HG03139 (cell line): ENCODE data around the gene RAB11FIP3.

Source experiments
- ATAC-seq: cut with Tn5 transposase; IDR thresholded peaks from one replicate; pipeline ENCODE4 v1.9.1; 2021; ENCODE audit not compliant: unreplicated experiment

Gene RAB11FIP3

DNA sequence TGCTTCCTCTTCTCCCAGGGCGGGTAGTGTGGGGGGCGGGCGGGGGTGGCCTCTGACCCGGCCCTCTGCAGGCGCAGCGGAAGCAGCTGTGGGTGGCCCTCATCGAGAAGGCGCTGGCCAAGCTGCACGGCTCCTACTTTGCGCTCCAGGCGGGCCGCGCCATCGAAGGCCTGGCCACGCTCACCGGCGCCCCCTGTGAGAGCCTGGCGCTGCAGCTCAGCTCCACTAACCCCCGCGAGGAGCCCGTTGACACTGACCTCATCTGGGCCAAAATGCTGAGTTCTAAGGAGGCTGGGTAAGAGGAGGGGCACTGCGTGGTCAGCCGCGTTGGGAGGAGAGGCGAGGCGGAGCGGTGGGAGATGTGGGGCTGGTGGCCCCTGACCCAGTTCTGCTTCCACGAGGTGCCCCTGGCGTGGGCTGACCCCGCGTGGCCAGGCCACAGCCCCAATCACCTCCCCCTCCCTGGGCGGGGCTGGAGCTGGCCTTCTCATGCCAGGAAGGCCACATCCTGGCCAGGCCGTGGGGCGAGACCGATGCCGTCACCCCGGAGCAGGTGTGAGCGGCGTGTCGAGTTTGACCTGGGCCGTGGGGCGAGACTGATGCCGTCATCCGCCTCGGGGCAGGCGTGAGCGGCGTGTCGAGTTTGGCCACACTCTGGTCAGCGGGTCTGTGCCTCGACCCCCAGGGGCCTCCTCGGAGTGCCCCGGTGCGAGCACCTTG, 124.3 kb downstream of the RAB11FIP3 start:
- ATAC-seq, result no peak

DNA sequence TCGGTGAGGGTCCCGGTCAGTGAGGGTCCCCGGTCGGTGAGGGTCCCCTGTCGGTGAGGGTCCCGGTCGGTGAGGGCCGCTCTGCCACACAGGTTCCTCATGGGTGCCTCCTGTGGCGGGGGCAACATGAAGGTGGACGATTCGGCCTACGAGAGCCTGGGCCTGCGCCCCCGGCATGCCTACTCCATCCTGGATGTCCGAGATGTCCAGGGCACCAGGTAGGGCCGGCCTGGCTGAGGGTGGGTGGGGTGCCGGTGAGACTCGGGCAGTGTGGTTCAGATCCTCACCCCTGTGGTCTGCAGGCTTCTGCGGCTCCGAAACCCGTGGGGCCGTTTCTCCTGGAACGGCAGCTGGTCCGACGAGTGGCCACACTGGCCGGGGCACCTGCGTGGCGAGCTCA, 125.8 kb downstream of the RAB11FIP3 start:
- ATAC-seq, result no peak

GRCh38 chr16:552171-552570, 126.7 kb downstream of the RAB11FIP3 start:
- no peak for ATAC-seq

GRCh38 chr16:553601-554296, 128.3 kb downstream of the RAB11FIP3 start:
- no peak for ATAC-seq

GRCh38 chr16:554297-554621, 128.8 kb downstream of the RAB11FIP3 start:
- no peak for ATAC-seq

DNA sequence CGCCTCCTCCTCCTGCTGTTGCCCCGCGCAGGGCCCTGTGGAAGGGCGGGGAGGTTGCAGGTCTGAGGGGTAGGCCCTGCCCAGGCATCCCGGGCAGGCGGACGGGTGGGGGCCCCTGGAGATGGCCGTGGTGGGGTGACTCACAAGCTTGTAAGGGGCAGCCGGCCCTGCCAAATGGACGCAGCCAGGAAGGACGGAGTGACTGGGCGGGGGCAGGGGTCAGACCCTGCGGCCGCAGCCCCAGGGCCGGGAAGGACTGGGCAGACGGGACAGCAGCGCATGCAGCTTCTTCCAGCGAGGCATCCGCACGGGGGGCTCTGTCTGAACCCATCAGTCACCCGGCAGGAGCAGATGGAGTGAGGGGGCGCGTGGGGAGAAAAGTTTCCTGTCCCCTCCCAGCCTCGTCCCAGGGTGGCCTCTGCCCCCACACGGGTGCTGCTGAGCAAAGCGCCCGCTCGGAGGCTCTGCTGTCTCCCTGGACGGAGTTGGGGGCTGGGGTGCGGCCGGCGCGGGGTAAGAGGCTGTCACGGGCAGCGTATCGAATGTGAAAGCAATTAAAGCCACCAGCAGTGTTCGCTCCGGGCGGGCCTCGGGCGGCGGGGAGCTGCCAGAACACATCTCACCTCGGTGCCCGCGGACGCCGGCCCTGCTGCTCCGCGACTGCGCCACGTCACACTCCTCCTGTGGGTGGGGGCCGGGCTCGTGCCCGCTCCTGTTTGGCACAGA, 129.4 kb downstream of the RAB11FIP3 start:
- no peak for ATAC-seq

- no peak for ATAC-seq
Measured at GRCh38 chr16:555528-556473, 130.4 kb downstream of the RAB11FIP3 start.

GRCh38 chr16:556474-557173, 131.2 kb downstream of the RAB11FIP3 start:
- no peak for ATAC-seq

DNA sequence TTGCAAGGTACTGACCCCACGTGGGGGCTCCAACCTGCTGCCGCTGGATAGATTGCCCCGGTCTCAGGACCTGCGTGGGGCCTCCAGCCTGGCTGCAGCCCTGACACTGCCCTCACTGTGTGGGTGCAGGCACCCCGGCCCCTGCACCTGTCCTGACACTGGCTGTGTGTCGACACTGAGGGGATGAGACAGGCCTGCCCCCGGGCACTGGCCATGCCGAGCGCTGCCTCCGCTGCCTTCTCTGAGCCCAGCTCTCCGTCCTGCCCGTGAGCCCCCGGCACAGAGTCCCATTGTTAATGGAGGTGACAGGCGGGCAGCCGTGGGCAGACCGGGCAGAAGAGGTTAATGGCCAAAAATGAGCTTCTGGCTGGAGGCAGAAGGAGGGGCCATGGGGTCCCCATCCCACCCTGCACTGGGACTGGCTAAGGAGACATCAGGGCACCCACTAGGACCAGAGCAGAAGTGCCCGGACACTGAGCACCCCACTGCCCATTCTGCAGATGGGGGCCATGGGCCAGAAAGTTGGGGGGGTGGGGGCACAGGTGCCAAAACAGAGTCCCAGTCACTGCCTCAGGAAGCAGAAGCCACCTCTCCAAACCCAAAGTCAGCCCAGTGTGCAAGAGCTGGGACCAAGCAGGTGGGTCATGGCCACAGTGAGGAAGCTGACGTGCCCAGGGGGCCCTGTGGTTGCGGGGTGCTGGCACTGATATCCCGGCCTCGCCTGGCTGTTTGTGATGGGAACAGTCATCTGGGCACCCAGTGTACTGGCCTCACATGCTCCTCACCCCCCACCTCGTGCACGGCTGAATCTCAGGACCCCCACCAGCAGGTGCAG, 132.2 kb downstream of the RAB11FIP3 start:
- ATAC-seq, result no peak

DNA sequence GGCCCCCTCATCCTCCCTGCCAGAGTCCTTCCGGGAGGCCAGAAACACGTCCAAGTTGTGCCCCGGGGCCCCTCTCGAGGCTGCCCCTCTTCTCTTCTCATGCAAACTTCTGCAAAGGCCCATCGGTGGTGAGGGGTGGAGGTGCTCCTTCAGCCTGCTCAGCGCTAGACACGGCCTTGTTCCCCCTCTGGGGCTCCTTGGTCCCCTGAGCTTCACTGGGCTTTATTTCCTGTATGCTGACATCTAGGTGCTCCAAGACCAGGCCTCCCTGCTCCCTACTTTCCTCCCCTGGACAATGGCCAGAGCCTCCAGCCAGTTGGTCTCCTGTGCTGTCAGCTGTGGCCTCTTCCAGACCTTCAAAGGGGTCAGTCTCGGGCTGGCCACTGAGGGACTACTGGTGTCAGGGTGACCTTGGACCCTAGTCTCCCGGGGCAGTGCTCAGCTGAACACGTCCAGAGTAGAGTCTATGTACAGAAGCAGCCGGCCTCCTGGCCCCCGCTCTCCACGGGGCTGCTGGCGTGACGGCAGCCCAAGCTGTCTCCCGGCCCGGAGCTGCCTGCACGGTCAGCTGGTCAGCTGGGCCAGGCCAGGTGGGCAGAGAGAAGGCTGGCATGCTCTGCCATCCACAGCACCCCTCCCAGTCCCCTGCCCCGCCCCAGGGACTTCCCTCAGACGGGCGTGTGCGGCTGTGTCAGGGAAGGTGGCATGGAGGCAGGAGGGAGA, 133.0 kb downstream of the RAB11FIP3 start:
- ATAC-seq, result no peak

- ATAC-seq, result no peak
Measured at GRCh38 chr16:559021-559380, 133.6 kb downstream of the RAB11FIP3 start.

DNA sequence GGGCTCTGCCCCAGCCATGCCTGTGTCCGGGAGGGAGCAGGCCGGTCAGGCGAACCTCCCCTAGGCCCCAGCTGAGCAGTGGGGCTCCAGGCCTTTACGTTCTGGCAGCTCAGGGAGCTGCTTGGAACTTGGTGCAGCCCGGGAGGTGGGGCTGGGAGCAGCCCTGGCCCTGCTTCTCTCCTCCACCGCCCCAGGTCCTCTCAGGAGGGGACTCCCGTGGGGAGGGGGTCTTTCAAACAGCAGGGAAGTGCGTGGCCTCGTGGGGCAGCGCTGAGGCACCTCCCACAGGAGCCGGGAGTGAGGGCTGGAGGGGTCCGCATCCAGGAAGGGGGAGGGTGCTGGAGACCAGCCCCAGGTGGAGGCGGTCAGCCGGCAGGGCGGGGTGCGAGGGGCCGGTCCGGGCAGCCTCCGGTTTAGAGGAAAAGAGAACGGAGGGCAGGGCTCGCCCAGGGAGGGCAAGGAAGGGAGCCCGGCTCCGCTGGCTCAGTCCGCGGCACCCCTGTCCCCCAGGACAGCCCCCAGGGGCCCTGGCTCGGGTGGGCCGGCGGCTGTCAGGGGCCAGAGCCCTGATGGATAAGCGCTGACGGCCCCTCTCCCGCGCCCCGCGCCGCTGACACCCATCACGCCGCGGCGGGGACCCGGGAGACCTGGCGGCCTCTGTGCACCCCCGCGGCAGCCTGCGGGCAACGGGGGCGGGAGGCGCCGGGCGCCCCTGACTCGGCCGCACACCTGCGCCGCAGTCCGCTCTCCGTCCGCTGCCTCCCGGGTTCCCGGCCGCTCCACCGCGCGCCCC, 134.2 kb downstream of the RAB11FIP3 start:
- ATAC-seq, result no peak

GRCh38 chr16:560204-560700, 134.8 kb downstream of the RAB11FIP3 start, which contains the start of gene PRR35:
Gene PRR35 (plus strand): TSS chr16:560394. CDS start chr16:563295, 2,901 bp downstream.
- no peak for ATAC-seq

GRCh38 chr16:560701-561412, 135.4 kb downstream of the RAB11FIP3 start:
- no peak for ATAC-seq

DNA sequence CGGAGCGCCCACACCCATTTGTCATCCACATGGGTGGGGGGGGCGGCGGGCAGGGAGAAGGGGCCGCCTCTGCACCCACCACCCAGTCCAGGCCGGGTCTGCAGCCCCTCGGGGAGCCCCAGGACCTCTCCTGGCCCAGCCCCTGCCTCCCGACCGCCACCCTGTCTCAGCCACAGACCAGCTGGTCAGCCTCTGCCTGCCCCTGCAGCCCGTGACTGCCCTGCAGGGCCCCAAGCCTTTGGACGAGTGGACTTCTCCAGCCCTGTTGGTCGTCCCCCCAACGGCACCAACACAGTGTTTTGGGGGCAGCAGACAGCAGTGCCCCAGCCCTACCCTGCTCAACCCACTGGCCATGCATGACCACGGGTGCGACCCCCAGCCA, 136.0 kb downstream of the RAB11FIP3 start:
- ATAC-seq, result no peak

DNA sequence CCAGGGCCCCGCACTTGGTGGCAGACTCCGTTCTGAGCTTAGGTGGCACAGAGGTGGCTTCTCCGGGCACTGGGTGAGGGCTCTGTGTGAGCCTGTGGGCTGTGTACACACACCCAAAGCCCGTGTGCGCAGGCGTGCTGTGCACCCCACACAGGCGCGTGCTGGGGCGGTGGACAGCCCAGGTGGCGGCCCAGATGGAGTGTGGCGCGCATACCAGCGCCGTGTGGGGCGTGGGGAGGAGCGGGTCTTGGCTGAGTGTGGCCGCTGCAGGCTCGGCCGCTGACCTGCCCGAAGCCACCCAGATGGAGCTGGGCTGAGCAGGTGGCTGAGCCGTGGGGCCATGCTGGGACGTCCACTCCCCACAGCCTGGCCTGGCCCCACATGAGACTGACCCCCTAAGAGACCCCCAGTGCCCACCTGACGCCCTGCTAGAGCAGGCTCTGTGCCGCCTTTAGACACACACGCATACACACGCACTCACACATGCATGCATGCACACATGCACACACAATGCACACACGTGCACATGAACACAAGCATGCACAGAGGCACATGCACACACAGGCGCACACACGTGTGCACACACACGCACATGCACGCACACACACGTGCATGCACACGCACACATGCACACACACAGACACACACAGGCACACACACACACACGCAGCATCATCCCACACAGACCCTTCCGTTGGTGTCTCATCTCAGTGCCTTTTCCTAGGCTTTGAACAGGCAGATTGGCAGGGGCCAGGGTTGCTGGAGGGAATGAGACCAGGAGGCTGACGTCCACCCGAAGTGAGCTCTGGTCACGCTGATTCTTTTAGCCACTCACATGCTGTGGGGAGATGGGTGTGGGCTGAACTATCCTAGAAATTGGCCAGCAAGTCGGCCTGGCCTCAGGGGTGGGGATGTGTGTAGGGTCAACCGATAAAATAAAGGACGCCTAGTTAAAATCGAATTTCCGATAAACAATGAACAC, 136.8 kb downstream of the RAB11FIP3 start:
- no peak for ATAC-seq
